HepG2 (cell line): ENCODE data around the gene FRG1. TPM values are rescaled to one million over a fixed set of nuclear protein-coding genes. Genes with fewer than 3 reads are reported as not detected.

Experiments used
- BHLHE40 ChIP-seq: IDR thresholded peaks from 2 replicates; pipeline ENCODE4 v1.6.1; 2011; ENCODE audit warnings: low read length, improper control_type of control experiment
- GPBP1L1 ChIP-seq: sonication (generic); formaldehyde crosslinking; IDR thresholded peaks from 2 replicates; pipeline ENCODE4 v1.5.0; 2020; ENCODE audit warnings: mild to moderate bottlenecking, missing genetic modification reagents
- HNF4A ChIP-seq: sonication (generic); formaldehyde crosslinking; IDR thresholded peaks from 2 replicates; pipeline ENCODE4 v1.4.0; 2020; ENCODE audit warnings: missing genetic modification reagents
- HNRNPLL ChIP-seq: fragments of 200-400 bp; formaldehyde crosslinking; IDR thresholded peaks from 2 replicates; pipeline ENCODE4 v1.6.1; 2017; ENCODE audit warnings: mild to moderate bottlenecking, low read depth, low read length; ENCODE audit not compliant: poor library complexity, severe bottlenecking
- HOXA3 ChIP-seq: sonication (generic); formaldehyde crosslinking; IDR thresholded peaks from 2 replicates; pipeline ENCODE4 v1.5.0; 2020; ENCODE audit warnings: missing genetic modification reagents
- KDM2A ChIP-seq: sonication (generic); formaldehyde crosslinking; IDR thresholded peaks from 2 replicates; pipeline ENCODE4 v1.4.0; 2020; ENCODE audit warnings: low read depth, missing genetic modification reagents, borderline replicate concordance
- PBX2 ChIP-seq: IDR thresholded peaks from 2 replicates; pipeline ENCODE4 v1.6.1; 2016; ENCODE audit warnings: control low read depth
- RARA ChIP-seq: IDR thresholded peaks from 2 replicates; pipeline ENCODE4 v1.6.1; 2016; ENCODE audit warnings: missing genetic modification reagents, missing compliant biosample characterization
- RXRA ChIP-seq: sonication (generic); formaldehyde crosslinking; IDR thresholded peaks from 2 replicates; pipeline ENCODE4 v1.5.1; 2020; ENCODE audit warnings: missing genetic modification reagents
- ZC3H13 ChIP-seq: sonication (generic); formaldehyde crosslinking; IDR thresholded peaks from 2 replicates; pipeline ENCODE4 v1.8.1; 2023; ENCODE audit warnings: mild to moderate bottlenecking, missing genetic modification reagents, moderate library complexity
- ZNF335 ChIP-seq: sonication (generic); formaldehyde crosslinking; IDR thresholded peaks from 2 replicates; pipeline ENCODE4 v1.4.0; 2020; ENCODE audit warnings: missing genetic modification reagents
- ZNF724P ChIP-seq: sonication (generic); formaldehyde crosslinking; IDR thresholded peaks from 2 replicates; pipeline ENCODE4 v1.8.0; 2022; ENCODE audit warnings: missing genetic modification reagents, borderline replicate concordance
- polyA plus RNA-seq, 8 experiments: library from polyadenylated mRNA; depleted of rRNA in 3 of 8; stranded (reverse) in 7 of 8; unstranded in 1 of 8; fragments of >200 nt; fragmentation: Illumina TruSeq in 4 of 8; extraction: Trizol in 4 of 8; gene quantifications; 2 replicates each; pipeline versions ENCODE4 v1.2.1 to v1.2.3, GENCODE V29; 2011 to 2016; ENCODE audit warnings: low read depth in 4 of 8, missing spikeins in 1 of 8, mixed read lengths in 1 of 8; ENCODE audit not compliant: insufficient read depth in 1 of 8
- total RNA-seq, 5 experiments: library from RNA; depleted of rRNA; stranded (reverse); fragments of >200 nt; fragmentation: Illumina TruSeq; extraction: Trizol; gene quantifications; 2 replicates each; pipeline ENCODE4 v1.2.3, GENCODE V29; 2016; ENCODE audit warnings: low read depth in 1 of 5
- TF ChIP-seq, protein P1 (sequence below): sonication (generic); formaldehyde crosslinking; IDR thresholded peaks from 2 replicates; pipeline ENCODE4 v1.5.1; 2020; ENCODE audit warnings: mild to moderate bottlenecking, missing genetic modification reagents, borderline replicate concordance
- TF ChIP-seq, protein P2 (sequence below): IDR thresholded peaks from 2 replicates; pipeline ENCODE4 v1.6.1; 2016; ENCODE audit warnings: missing compliant biosample characterization, missing genetic modification reagents, borderline replicate concordance
- TF ChIP-seq, protein P3 (sequence below): IDR thresholded peaks from 2 replicates; pipeline ENCODE4 v1.4.0; 2020; ENCODE audit warnings: mild to moderate bottlenecking, missing genetic modification reagents

Gene FRG1
- total and polyA plus RNA-seq, 2 of the 13 experiments (the other 11 are each of a cell fraction or from before 2014, with no cell fraction given) = 5.7 to 42.6 TPM

GRCh38 chr4:189940178-189941004 is at the start of gene FRG1 (continued):
- TF ChIP-seq PBX2 (CRISPR knock-in tag) (no peak), GPBP1L1 (CRISPR knock-in tag) (no peak), ZNF335 (CRISPR knock-in tag) (peak; percentile 76; the same call in 1 of the 2 replicates), ZC3H13 (CRISPR knock-in tag) (0 out of 2 replicates have a peak, but pooled peaks have one; percentile 26), ZNF724P (no peak), HNRNPLL (peak; percentile 78), HOXA3 (CRISPR knock-in tag) (peak; percentile 83), KDM2A (peak; percentile 97), HNF4A (CRISPR knock-in tag) (peak; percentile 28; the same call in 1 of the 2 replicates), RARA (no peak), RXRA (CRISPR knock-in tag) (peak; percentile 73), BHLHE40 (0 out of 2 replicates have a peak, but pooled peaks have one; percentile 34)
- TF ChIP-seq, protein P1, sequence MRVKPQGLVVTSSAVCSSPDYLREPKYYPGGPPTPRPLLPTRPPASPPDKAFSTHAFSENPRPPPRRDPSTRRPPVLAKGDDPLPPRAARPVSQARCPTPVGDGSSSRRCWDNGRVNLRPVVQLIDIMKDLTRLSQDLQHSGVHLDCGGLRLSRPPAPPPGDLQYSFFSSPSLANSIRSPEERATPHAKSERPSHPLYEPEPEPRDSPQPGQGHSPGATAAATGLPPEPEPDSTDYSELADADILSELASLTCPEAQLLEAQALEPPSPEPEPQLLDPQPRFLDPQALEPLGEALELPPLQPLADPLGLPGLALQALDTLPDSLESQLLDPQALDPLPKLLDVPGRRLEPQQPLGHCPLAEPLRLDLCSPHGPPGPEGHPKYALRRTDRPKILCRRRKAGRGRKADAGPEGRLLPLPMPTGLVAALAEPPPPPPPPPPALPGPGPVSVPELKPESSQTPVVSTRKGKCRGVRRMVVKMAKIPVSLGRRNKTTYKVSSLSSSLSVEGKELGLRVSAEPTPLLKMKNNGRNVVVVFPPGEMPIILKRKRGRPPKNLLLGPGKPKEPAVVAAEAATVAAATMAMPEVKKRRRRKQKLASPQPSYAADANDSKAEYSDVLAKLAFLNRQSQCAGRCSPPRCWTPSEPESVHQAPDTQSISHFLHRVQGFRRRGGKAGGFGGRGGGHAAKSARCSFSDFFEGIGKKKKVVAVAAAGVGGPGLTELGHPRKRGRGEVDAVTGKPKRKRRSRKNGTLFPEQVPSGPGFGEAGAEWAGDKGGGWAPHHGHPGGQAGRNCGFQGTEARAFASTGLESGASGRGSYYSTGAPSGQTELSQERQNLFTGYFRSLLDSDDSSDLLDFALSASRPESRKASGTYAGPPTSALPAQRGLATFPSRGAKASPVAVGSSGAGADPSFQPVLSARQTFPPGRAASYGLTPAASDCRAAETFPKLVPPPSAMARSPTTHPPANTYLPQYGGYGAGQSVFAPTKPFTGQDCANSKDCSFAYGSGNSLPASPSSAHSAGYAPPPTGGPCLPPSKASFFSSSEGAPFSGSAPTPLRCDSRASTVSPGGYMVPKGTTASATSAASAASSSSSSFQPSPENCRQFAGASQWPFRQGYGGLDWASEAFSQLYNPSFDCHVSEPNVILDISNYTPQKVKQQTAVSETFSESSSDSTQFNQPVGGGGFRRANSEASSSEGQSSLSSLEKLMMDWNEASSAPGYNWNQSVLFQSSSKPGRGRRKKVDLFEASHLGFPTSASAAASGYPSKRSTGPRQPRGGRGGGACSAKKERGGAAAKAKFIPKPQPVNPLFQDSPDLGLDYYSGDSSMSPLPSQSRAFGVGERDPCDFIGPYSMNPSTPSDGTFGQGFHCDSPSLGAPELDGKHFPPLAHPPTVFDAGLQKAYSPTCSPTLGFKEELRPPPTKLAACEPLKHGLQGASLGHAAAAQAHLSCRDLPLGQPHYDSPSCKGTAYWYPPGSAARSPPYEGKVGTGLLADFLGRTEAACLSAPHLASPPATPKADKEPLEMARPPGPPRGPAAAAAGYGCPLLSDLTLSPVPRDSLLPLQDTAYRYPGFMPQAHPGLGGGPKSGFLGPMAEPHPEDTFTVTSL (CRISPR knock-in tag) = no peak; the same call in 1 of the 2 replicates
- TF ChIP-seq, protein P2, sequence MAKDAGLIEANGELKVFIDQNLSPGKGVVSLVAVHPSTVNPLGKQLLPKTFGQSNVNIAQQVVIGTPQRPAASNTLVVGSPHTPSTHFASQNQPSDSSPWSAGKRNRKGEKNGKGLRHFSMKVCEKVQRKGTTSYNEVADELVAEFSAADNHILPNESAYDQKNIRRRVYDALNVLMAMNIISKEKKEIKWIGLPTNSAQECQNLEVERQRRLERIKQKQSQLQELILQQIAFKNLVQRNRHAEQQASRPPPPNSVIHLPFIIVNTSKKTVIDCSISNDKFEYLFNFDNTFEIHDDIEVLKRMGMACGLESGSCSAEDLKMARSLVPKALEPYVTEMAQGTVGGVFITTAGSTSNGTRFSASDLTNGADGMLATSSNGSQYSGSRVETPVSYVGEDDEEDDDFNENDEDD (CRISPR knock-in tag) = peak; percentile 95
- TF ChIP-seq, protein P3, sequence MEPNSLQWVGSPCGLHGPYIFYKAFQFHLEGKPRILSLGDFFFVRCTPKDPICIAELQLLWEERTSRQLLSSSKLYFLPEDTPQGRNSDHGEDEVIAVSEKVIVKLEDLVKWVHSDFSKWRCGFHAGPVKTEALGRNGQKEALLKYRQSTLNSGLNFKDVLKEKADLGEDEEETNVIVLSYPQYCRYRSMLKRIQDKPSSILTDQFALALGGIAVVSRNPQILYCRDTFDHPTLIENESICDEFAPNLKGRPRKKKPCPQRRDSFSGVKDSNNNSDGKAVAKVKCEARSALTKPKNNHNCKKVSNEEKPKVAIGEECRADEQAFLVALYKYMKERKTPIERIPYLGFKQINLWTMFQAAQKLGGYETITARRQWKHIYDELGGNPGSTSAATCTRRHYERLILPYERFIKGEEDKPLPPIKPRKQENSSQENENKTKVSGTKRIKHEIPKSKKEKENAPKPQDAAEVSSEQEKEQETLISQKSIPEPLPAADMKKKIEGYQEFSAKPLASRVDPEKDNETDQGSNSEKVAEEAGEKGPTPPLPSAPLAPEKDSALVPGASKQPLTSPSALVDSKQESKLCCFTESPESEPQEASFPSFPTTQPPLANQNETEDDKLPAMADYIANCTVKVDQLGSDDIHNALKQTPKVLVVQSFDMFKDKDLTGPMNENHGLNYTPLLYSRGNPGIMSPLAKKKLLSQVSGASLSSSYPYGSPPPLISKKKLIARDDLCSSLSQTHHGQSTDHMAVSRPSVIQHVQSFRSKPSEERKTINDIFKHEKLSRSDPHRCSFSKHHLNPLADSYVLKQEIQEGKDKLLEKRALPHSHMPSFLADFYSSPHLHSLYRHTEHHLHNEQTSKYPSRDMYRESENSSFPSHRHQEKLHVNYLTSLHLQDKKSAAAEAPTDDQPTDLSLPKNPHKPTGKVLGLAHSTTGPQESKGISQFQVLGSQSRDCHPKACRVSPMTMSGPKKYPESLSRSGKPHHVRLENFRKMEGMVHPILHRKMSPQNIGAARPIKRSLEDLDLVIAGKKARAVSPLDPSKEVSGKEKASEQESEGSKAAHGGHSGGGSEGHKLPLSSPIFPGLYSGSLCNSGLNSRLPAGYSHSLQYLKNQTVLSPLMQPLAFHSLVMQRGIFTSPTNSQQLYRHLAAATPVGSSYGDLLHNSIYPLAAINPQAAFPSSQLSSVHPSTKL (CRISPR knock-in tag) = peak; percentile 78
